ENCODE data around the gene CPD.
"Not testable (repeated sequence)": the region's sequence is repeated elsewhere in the genome, so short reads cannot be mapped to it uniquely, and the experiment has no call there.

Gene CPD

DNA sequence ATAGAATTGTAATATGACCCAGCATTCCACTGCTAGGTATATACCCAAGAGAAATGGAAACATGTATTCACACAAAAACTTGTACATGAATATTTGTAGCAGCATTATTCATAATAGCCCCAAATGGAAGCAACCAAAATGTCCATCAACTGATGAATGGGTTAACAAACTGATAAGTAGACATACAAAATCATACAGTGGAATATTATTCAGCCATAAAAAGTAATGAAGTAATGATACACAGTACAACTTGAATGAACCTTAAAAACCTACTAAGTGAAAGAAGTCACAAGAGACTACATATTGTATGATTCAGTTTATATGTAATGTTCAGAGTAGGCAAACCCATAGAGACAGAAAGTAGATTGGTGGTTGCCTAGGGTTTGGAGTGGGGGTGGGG, 58.0 kb downstream of the CPD start:
- no peak for DNase-seq

DNA sequence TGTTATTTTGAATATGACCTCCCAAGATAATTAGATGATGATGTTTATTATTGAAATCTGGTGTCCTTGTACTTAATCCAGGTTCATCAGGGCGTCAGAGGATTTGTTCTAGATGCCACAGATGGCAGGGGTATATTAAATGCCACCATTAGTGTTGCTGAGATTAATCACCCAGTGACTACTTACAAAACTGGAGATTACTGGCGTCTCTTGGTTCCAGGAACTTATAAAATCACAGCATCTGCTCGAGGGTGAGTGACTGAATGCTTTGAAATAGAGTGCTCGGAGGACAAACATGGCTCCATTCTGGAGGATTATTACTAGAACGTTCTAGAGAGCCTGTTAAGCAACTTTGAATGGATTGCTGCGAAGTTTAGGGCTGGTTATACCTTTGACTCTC, 65.0 kb downstream of the CPD start:
- DNase-seq: no peak

DNA sequence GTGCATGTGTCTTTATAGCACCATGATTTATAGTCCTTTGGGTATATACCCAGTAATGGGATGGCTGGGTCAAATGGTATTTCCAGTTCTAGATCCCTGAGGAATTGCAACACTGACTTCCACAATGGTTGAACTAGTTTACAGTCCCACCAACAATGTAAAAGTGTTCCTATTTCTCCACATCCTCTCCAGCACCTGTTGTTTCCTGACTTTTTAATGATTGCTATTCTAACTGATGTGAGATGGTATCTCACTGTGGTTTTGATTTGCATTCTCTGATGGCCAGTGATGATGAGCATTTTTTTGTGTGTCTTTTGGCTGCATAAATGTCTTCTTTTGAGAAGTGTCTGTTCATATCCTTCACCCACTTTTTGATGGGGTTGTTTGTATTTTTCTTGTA, 67.9 kb downstream of the CPD start:
- DNase-seq: not testable (repeated sequence)

DNA sequence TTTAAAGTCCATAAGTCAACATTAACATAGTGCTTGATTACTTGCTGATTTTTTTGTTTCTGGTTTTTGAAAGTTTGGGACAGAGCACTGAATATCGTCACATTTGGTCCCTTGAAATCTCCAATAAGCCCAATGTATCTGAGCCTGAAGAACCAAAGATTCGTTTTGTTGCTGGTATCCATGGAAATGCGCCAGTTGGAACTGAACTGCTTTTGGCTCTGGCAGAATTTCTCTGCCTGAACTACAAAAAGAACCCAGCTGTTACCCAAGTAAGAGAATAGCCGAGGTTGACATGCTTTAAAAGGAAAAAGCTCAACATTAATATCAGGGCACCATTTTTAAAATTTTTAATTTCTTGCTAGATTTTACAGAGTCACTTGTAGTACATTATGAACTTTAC, 70.8 kb downstream of the CPD start:
- DNase-seq: no peak

DNA sequence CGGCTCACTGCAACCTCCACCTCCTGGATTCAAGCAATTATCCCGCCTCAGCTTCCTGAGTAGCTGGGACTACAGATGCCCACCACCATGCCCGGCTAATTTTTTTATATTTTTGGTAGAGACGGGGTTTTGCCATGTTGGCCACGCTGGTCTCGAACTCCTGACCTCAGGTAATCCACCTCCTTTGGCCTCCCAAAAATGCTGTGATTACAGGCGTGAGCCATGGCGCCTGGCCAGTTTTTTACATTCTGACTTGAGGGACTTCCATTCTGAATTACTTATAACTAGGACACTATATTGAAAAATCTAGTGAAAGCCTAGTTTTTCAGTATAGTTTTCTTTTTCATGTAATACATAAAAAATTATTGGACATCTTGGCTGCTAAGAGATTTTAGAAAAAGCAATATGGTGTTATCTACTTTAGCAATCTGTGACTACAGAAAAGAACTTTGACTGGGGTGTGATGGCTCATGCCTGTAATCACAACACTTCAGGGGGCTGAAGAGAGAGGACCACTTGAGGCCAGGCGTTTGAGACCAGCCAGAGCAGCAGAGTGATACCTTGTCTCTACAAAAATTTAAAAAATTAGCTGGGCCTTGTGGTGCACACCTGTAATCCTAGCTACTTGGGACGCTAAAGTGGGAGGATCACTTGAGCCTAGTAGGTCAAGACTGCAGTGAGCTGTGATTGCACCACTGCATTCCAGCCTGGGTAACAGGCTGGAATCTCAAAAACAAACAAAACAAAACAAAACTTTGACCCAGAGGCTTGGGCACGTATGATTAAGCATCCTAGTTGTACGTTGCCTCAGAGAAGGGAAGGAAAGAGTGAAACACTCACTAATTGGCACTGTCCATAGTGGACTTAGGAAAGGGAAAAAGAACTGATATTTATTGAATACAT, 71.6 kb downstream of the CPD start:
- no peak for DNase-seq

DNA sequence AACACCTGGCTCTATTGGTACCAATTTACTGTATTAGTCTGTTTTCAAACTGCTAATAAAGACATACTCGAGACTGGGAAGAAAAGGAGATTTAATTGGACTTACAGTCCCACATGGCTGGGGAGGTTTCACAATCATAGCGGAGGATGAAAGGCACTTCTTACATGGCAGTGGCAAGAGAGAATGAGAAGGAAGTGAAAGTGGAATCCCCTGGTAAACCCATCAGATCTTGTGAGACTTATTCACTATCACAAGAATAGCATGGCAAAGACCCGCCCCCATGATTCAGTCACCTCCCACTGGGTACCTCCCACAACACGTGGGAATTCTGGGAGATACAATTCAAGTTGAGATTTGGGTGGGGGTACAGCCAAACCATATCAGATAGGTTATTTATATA, 75.9 kb downstream of the CPD start:
- DNase-seq: no peak

DNA sequence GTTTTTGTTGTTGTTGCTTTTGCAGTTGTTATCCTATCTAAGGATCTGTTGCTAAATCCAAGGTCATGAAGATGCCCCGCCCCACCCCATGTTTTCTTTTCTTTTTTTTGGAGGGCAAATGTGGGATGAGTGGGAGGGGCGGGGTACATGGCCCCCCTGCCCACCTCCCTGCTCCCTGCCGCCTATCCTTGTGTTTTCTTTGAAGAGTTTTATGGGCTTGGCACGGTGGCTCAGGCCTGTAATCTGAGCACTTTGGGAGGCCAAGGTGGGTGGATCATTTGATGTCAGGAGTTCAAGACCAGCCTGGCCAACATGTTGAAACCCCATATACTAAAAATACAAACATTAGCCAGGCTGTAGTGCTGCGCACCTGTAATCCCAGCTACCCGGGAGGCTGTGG, 79.6 kb downstream of the CPD start:
- DNase-seq: no peak

DNA sequence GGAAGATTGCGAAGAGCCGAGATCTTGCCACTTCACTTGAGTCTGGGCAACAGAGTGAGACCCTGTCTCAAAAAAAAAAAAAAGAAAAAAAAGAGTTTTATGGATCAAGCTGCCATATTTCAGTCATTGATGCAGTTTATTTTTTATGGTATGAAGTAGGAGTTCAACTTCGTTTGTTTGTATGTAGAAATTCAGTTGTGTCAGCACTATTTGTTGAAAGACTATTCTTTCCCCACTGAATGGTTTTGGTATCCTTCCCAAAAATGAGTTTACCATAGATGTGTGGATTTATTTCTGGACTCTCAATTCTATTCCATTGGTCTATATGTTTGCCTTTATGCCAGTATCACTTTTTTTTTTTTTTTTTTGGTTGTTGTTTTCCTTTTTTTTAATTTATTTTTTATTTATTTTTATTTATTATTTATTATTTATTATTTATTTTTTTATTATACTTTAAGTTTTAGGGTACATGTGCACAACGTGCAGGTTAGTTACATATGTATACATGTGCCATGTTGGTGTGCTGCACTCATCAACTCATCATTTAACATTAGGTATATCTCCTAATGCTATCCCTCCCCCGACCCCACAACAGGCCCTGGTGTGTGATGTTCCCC, 80.2 kb downstream of the CPD start:
- not testable (repeated sequence) for DNase-seq

DNA sequence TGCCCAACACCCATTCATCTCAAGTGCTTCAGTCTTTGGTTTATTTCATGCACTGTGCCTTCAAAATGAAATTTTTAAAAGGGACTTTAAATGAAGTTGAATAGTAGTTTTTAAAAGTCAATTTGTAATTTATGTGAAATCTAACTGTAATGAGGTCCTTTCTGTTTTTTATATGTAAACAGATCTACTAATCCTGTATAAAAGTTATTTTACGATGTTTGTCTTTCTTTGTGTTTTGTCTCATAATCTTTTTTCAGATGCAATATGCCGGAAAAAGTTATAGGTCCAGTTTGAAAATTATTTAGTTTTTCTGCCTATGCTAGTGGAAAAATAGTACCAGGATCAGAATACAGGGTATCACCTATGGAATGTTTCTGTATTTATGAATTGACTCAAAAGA, 89.7 kb downstream of the CPD start:
- no peak for DNase-seq

DNA sequence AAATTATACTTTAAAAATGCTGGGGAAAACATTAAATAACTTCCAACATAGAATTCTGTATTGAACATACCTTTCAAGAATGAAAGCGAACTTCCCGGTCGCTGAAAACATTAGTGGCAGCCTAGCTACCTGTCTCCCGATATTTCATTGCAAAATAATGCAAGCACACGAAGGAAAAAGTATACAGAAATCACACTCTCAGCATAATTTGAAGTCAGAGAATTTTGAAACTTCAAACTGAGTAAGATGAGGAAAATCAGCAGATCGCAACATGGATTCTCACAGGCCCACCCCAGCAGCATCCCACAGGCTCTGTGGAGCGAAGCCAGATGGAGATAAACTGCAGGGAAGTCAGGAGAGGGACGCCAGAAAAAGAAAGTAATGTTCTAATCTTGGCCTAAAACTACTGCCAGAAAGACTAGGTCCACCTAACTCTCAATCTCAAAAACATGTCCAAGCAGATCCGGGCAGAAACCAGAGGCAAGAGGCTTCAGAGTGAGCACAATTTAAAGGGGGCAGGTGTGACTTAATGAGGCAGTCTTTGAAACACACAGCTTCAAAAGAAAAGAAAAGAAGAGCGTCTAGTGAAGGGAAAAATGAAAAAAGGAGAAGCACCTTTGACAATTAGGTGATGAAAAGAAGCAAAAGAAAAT, 93.6 kb downstream of the CPD start:
- DNase-seq: no peak

DNA sequence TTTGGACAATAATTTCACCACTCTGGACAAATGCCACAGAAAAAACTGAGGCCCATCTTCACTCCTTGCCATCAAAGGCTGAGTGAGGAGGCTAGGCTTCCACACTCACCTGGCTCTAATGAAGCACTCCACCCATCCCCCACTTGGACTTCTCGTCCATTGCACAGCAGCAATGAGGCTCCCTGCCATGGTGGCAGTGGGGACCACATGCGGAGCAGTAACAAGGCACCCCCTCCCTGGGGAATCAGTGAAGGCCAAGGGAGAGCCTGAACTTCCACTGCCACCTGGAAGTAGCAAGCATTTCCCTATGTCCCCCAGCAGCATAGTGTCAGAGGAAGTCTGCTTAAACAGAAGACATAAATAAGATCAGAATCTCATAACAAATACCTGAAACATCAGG, 96.5 kb downstream of the CPD start:
- no peak for DNase-seq

DNA sequence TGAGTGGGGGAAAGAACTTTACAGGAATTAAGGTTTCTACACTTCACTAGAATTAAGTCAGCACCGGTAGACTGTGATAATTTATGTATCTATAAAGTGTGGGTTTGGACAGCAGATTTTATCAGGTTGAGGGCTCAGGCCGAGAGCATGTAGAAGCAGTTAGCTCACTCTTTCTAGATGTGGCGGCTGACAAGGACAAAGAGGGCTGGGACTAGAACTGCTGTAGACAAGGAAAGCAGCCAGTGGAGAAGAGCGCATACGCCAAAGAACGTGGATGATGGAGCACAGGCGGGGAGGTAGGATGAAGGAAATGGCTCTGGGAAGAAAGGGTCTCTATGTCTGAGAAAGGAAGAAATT, 98.0 kb downstream of the CPD start:
- no peak for DNase-seq

DNA sequence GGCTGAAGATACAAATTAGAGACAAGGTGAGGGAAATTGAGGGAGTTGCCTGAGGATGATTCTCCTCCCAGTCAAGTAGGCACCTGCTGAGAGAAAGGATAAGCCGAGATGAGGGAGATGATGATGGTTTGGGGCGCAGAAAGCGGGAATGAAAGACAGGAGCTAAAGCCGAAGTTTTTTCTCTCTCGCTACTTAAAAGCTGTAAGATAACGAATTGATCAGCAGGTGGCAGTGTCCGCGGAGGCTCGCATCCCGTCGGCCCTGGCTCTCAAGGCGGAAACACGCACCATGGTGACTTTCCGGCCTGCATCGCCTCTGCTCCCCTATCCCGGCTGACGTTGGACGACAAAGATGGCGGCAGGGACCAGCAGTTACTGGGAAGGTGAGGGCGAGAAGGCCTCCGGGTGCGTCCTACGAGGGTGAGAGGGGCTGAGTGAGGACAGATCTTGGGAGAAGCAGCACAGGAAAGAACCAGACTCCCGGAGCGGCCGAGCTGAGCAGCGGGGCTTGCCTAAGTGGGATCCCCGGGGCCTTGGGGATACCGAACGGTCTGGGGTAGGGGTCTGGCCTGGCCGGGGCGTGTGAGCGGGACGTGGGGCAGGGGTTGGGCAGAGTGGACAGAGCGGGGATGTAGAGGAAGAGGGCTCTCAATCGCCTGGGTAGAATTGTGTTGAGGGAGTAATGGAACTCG, 98.5 kb downstream of the CPD start, which contains the start of gene GOSR1:
Gene GOSR1 (plus strand): TSS at position 326 of the 691 bp plus-strand sequence. CDS start 26 bp downstream, at position 352.
- peak; percentile 76 for DNase-seq

DNA sequence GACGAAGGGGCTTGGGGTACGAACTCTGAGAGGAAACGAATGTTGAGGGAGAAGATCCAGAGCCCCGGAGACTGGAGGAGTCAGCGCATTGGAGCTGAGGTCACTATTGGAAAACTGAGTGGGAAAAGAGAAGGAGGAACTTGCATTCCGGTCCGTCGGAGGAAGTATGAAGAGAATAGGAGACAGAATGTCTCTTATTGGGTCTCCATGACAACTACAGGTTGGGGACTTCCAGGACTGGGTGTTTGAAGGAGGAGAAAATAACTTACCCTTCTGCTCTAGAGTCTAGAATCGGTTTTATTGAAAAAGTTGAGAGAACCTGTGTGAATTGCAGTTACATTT, 99.0 kb downstream of the CPD start:
- no peak for DNase-seq

DNA sequence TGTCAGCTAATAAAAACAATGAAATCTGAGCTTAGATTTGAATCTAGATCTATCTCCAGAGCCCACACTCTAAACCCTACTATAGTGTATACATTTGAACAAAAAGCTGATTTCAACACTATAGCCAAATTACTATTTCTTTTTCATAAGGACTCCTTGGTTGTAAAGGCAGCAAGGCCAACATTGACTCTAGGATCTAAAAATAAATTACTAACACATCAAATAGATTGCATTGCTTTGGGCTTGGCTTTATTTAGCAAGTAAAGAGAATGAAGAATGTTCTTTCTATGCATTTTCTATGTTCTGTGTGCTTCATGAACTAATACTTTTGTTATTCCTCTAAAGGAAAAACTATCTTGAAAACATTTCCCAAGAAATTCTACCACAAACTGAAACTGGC, 103.8 kb downstream of the CPD start:
- no peak for DNase-seq

DNA sequence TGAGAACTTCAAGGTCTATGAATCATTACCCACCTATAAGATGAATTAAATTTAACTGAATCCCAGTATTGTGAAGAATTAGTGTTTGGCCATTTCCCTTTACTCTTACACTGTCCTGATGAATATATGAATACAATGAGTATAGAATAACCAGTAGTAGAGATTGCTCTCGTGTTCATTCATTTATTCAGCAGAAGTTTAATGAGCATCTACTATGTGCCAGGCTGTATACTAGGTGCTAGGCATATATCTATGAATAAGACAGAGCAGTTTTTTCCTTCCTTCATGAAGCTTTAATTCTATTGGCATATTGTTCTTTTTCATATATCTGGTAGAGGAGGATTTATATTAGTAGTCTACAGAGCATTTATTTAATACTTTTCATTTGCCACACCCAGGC, 104.4 kb downstream of the CPD start:
- DNase-seq: no peak

DNA sequence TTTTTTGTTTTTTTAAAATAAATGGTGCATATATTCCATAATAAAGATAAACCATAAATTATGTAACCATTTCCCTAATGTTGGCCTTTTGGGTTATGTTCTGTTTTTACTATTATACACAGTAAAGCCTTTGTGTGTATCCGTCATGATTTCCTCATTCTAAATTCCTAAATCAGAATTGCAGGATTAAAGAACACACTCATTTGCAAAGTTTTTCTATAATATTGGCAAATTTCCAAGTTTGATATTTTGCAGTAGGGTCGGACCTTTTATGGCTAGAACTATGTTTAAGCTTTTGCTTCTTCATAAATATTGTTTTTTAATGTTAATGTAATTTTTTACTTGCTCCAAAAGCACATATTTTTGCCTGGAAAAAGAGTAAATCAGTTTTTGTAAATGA, 115.1 kb downstream of the CPD start:
- no peak for DNase-seq

DNA sequence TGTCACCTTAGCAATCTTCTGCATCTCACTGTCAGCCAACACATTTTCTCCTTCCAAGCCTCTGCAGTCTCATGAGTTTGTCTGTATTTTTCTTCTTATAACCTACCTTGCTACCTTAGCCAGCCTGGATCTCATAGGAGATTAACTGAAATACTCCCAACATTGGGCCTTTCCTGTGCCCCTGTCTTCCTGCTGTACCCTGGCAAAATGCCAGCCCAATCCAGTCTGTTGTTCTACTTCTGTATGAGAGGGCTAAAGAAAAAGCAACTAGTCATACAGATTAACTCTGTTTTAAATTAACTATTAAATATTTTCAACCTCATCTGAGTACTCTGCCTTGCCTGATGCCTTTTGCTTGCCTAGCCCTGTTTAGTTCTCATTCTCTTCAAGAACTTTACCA, 116.9 kb downstream of the CPD start:
- no peak for DNase-seq

DNA sequence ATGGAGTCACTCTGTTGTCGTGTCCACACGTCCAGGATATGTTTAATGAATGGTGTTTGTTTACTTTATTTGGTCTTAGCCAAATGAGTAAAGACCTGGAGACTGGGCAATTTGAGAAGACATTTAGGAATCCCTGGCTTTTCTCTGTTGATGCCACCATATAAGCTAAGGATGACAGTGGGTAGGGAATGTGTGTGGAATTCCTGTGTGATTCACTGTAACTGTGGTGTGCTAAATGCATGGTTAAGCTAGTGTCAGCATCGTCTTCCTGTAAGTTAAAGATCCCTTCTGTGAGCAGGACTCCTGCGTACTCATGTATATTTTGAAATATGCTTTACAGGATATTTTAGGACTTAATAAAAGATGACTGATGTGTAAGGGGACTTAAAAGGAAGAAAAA, 124.8 kb downstream of the CPD start:
- no peak for DNase-seq

DNA sequence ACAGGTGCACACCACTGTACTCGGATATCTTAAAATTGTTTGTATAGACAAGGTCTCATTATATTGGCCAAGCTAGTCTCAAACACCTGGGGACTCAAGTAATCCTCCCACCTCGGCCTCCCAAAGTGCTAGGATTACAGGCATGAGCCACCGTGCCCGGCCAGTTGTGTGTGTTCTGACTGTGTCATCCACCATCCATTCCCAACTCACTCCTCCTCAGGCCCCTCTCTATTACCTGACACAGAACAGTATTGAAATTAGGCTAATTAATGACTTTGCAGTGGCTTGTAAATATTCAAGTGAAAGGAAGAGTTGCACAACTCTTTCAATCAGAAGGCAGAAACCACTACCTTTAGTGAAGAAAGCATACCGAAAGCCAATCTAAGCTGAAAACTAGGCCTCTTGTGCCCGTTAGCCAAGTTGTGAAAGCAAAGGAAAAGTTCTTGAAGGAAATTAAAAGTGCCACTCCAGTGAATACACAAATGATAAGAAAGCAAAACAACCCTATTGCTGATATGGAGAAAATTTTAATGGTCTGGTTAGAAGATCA, 127.2 kb downstream of the CPD start:
- no peak for DNase-seq

DNA sequence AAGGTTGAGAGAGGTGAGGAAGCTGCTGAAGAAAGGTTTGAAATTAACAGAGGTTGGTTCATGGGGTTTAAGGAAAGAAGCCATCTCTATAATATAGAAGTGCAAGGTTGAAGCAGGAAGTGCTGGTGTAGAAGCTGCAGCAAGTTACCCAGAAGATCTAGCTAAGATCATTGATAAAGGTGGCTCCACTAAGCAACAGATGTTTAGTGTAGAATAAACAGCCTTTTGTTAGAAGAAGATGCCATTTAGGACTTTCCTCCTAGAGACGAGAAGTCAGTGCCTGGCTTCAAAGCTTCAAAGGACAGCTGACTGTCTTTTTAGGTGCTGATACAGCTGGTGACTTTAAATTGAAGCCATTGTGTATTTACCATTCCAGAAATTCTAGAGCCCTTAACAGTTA, 127.8 kb downstream of the CPD start:
- no peak for DNase-seq

DNA sequence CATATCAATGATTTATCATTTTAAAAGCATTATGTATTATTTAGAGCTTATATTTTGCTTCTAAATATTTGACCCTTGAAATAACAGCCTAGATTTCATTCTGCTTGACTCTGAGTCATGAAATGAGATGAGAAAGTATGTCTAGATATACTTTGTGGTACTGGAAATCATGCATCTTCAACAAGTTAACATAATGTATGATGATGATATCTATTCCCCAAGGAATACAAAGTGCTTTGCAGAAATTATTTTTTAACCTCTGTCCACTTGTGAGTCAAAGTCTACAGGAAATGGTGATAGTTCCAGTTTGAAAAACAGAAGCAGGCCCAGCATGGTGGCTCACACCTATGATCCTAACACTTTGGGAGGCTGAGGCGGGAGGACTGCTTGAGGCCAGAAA, 134.6 kb downstream of the CPD start:
- no peak for DNase-seq

DNA sequence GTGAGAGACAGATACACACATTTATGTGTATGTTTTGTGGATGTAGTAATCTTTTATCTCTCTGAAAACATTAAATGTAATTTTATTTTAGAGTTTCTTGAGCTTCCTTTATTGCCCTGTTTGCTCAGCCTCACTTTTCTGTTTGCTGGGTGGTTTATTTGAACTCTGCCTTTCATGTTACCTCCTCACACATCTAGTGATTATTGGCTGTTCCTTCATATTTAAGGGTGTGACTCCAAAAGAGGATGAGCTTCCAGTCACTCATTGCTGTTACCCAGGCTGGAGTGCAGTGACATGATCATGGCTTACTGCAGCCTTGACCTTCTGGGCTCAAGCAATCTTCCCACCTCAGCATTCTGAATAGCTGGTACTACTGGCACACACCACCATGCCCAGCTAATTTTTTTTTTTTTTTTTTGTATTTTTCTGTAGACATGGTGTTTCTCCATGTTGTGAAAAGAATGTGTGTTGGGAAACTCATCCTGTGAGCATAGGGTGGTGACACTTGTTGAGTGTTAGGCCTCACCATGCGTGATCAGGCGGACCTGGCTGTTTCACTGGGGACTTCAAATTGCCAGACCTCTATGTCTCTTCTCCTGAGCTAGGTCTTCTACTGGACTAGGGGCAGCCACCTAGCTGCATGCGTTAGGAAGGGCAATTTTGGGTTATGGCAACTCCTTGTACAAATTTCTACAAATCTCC, 136.3 kb downstream of the CPD start:
- DNase-seq: no peak

Measured in GOT3 (cell line).